Gastroesophageal sphincter (tissue), 4 donors: Measurements from ENCODE around the gene DIAPH2. TPM values are rescaled to one million over a fixed set of nuclear protein-coding genes. Genes with fewer than 3 reads are reported as not detected.
A peak's percentile ranks its signal among the peaks of the same experiment; 100 is the strongest.

Experiments used
- ATAC-seq: fragments of 150-250 bp; one replicate; pipeline ENCODE4 v1.9.1; 2016; ENCODE audit warnings: mild to moderate bottlenecking, moderate library complexity
- H3K27ac ChIP-seq, 4 donors: fragments of 200-600 bp; sonication (generic) in 3 of 4; 1 replicate in 3 of 4; 2 replicates in 1 of 4; pipeline ENCODE4 v1.5.1; 2016 to 2019
- H3K27me3 ChIP-seq: fragments of 200-600 bp; sonication (generic); one replicate; pipeline ENCODE4 v1.5.1; 2019
- H3K36me3 ChIP-seq, 2 donors: fragments of 200-600 bp; sonication (generic); one replicate each; pipeline ENCODE4 v1.5.1; 2019; ENCODE audit warnings: control low read depth in 1 of 2
- H3K4me1 ChIP-seq, 3 donors: fragments of 200-600 bp; sonication (generic); 1 replicate in 2 of 3; 2 replicates in 1 of 3; pipeline ENCODE4 v1.5.1; 2016 to 2019; ENCODE audit warnings: control low read depth in 2 of 3
- H3K4me3 ChIP-seq, 2 donors: fragments of 200-600 bp; sonication (generic); one replicate each; pipeline ENCODE4 v1.5.1; 2019; ENCODE audit warnings: mild to moderate bottlenecking in 1 of 2, moderate library complexity in 1 of 2
- H3K9me3 ChIP-seq, 3 donors: fragments of 200-600 bp; sonication (generic); one replicate each; pipeline ENCODE4 v1.5.1; 2017 to 2019; ENCODE audit warnings: control low read depth in 2 of 3
- CTCF ChIP-seq, 4 experiments: fragments of 200-600 bp in 2 of 4; fragments of 450-650 bp in 2 of 4; sonication (generic) in 1 of 4; IDR thresholded peaks; one replicate each; pipeline ENCODE4 v1.5.1; 2017 to 2019; ENCODE audit warnings: antibody characterized with exemption in 4 of 4, mild to moderate bottlenecking in 2 of 4, moderate library complexity in 2 of 4
- EP300 ChIP-seq: sonication (generic); formaldehyde crosslinking; IDR thresholded peaks from one replicate; pipeline ENCODE4 v1.6.1; 2017; ENCODE audit warnings: antibody characterized with exemption, mild to moderate bottlenecking
- POLR2A ChIP-seq, 2 donors: fragments of 450-650 bp; IDR thresholded peaks; one replicate each; pipeline ENCODE4 v1.6.1; 2017; ENCODE audit warnings: antibody characterized with exemption in 2 of 2, mild to moderate bottlenecking in 2 of 2, moderate library complexity in 1 of 2
- POLR2AphosphoS5 ChIP-seq: sonication (generic); formaldehyde crosslinking; IDR thresholded peaks from one replicate; pipeline ENCODE4 v1.6.1; 2017; ENCODE audit warnings: antibody characterized with exemption
- WGBS, 2 donors: methylation state at CpG; one replicate each; pipeline ENCODE4 v1.1.5; 2018; ENCODE audit warnings: low coverage in 1 of 2; 5-methylcytosine and 5-hydroxymethylcytosine counted together
- total RNA-seq, 4 donors: library from RNA; depleted of rRNA; stranded (reverse); fragments of >200 nt; gene quantifications; one replicate each; pipeline ENCODE4 v1.1.0, GENCODE V29; 2016

The DIAPH2 gene
- total RNA-seq, 4 donors from 2014 or later: 46.1 to 93.9 (median 76.5) TPM

DNA sequence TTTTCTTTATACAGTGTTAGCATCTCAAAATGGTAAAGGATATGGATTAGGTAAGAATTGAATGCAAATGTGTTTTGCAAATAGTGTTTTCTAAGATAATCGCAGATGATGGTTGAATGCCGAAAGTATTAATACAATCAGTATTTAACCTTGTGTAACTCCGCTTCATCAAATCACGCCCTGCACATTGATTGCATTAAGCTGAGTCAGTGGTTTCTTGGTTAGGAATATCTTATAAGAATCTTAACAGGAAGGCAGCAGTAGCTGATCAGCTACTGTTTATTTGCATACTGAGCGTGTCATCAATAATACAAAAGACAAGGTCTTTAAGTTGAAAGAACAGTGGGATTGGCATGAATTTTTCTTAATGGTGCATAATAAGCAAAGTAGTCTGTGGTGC is 744.5 kb downstream of the DIAPH2 start:
- Histone ChIP-seq H3K27ac (no peak overlapping the region), H3K36me3 (peaks cover 0 to 9% of the 10 kb centered on the region in 2 donors), H3K9me3 (no peaks in the 10 kb centered on the region), H3K4me1 (no peaks in the 10 kb centered on the region), H3K27me3 (no peaks in the 10 kb centered on the region), H3K4me3 (no peak overlapping the region)
- ATAC-seq: no peak
- TF ChIP-seq POLR2A (IDR thresholded peaks at IDR 0.05): no peak
- no peak for TF ChIP-seq POLR2AphosphoS5
- no peak for TF ChIP-seq CTCF (IDR thresholded peaks at IDR 0.05)
- TF ChIP-seq EP300: no peak
- WGBS, 2 donors: 95 to 96% methylated on average over 5 of the region's 5 CpGs

DNA sequence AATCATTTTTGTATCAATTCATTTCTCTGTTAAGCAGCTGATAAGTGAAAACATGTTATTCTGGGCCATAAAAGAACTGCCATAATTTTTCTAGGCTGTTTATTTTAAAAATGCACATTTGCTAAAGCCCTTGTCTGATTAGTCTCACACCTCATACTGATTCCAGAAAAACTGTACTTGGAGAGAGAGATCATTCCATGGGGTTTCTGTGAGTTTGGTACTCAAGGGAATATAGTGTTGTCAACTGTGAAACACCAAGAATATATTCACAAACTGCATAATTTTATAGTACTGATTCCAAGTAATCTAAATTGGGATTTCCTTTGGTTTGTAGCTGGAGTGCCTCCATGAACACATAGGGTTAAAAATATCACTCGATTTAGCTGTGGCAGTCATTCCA is 746.6 kb downstream of the DIAPH2 start:
- H3K4me1 ChIP-seq: no peaks in the 10 kb centered on the region
- no peak overlapping the region for H3K27ac ChIP-seq
- H3K4me3 ChIP-seq: no peak overlapping the region
- WGBS, 2 donors: 57 to 62% methylated on average over 1 of the region's 1 CpG
- H3K9me3 ChIP-seq: no peaks in the 10 kb centered on the region
- no peaks in the 10 kb centered on the region for H3K27me3 ChIP-seq
- ATAC-seq: no peak
- H3K36me3 ChIP-seq: peaks cover 0 to 9% of the 10 kb centered on the region in 2 donors
- TF ChIP-seq POLR2AphosphoS5: no peak
- TF ChIP-seq POLR2A (IDR thresholded peaks at IDR 0.05): no peak
- no peak for TF ChIP-seq CTCF (IDR thresholded peaks at IDR 0.05)
- TF ChIP-seq EP300: no peak

DNA sequence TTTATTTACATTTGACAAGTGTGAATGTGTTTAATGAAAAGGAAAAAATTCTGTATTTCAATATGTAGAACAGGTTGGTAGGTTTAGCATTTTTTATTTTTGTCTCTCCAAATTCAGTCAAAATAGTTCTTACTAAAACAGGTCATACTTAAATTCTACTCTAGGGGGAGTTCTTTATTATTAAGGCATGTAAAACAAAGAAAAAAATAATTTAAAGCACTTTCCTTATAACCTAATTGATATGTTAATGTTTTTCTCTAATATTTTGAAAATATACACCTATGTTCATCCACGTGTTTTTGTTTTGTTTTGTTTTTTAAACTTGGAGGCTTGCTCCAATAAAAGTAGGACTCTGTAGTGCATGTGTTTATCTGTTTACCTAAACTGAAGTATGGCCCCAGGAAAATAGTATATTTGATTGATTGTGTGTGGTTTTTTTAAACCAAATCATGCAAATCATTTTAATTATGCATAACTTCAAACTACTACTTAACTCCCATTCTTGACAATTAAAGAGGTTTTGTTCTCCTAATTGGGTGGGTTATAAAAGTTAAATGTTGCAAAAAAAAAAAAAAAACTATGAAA is 761.7 kb downstream of the DIAPH2 start:
- H3K4me3 ChIP-seq: no peak overlapping the region
- no peaks in the 10 kb centered on the region for H3K27me3 ChIP-seq
- no peaks in the 10 kb centered on the region for H3K4me1 ChIP-seq
- H3K9me3 ChIP-seq: no peaks in the 10 kb centered on the region
- H3K36me3 ChIP-seq: no peaks in the 10 kb centered on the region
- no peak for ATAC-seq
- H3K27ac ChIP-seq: no peak overlapping the region
- TF ChIP-seq CTCF (IDR thresholded peaks at IDR 0.05): peak in 1 of 4 experiments; percentile 11
- TF ChIP-seq POLR2A (IDR thresholded peaks at IDR 0.05): no peak
- 72 to 100% methylated on average over 1 of the region's 1 CpG for WGBS, 2 donors

DNA sequence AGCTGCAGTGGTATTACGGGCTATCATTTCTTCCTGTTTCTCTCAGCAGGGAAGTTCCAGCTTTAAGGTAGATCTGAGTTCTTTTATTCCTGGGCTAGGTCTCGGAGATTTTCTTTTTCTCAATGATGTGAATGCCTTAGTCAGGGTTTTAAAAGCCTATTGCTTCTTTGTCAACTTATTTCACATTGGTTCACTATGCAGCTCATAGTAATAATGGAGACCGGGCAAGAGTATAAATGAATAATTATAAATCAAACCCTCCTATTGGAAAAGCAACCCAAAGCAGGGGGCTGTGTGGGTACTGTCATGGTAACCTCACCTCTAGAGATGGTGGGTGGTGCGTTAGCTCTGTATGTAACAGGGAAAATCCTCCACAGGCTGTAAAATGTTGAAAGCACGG is 762.7 kb downstream of the DIAPH2 start:
- Histone ChIP-seq H3K9me3 (no peaks in the 10 kb centered on the region), H3K27ac (no peak overlapping the region), H3K27me3 (no peaks in the 10 kb centered on the region), H3K4me3 (no peak overlapping the region), H3K36me3 (no peaks in the 10 kb centered on the region), H3K4me1 (no peaks in the 10 kb centered on the region)
- ATAC-seq: no peak
- TF ChIP-seq POLR2AphosphoS5 (no peak), POLR2A (IDR thresholded peaks at IDR 0.05) (no peak), EP300 (no peak), CTCF (IDR thresholded peaks at IDR 0.05) (no peak)
- WGBS, 2 donors: 77 to 83% methylated on average over 2 of the region's 5 CpGs

DNA sequence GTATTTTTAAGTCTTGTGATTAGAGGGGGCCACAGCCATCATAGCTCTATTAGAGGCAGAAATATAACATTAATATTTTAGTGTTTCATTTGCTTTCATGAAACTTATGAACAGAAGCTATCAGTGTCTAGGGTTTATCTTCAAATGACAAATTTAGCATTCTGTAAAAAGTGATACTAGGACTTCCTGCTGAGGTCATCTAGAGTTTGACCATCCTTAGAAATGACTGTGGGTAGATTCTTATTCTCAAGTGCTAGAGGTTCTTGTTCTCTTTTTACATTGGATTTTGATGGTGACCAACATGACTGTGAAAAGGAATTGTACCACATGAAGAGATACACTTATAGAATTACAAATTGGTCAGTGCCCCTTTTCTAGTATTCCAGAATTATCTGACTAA is 767.6 kb downstream of the DIAPH2 start:
- H3K36me3 ChIP-seq: no peaks in the 10 kb centered on the region
- H3K4me3 ChIP-seq: no peak overlapping the region
- H3K9me3 ChIP-seq: no peaks in the 10 kb centered on the region
- no peaks in the 10 kb centered on the region for H3K4me1 ChIP-seq
- ATAC-seq: no peak
- no peak for TF ChIP-seq POLR2A (IDR thresholded peaks at IDR 0.05)
- TF ChIP-seq EP300: no peak
- TF ChIP-seq POLR2AphosphoS5: no peak
- TF ChIP-seq CTCF (IDR thresholded peaks at IDR 0.05): no peak
- H3K27ac ChIP-seq: no peak overlapping the region
- H3K27me3 ChIP-seq: no peaks in the 10 kb centered on the region
